GM23248 (cell line): Measurements from ENCODE around the gene KIF7.

Source experiments
- EZH2 ChIP-seq: fragments of 200-600 bp; sonication (generic); IDR thresholded peaks from 2 replicates; pipeline ENCODE4 v1.6.1; 2018; ENCODE audit warnings: antibody characterized with exemption, mild to moderate bottlenecking; ENCODE audit not compliant: insufficient read depth, poor library complexity, severe bottlenecking
- EZH2phosphoT487 ChIP-seq: fragments of 200-600 bp; sonication (generic); IDR thresholded peaks from 2 replicates; pipeline ENCODE4 v1.6.1; 2018; ENCODE audit warnings: antibody characterized with exemption, moderate library complexity, mild to moderate bottlenecking, low read depth; ENCODE audit not compliant: insufficient read depth

- TF ChIP-seq EZH2phosphoT487 (no peak), EZH2 (no peak)
Observed at GRCh38 chr15:89628301-89628700, 27.0 kb downstream of the KIF7 start.
